GM12878 (cell line): ENCODE data around the gene GLOD5. TPM values are rescaled to one million over a fixed set of nuclear protein-coding genes. Genes with fewer than 3 reads are reported as not detected.

Experiments
- ATAC-seq: fragments of 200-7000 bp; cut with Tn5 transposase; 3 replicates; pipeline ENCODE4 v1.9.1; 2020; ENCODE audit warnings: mild to moderate bottlenecking, moderate library complexity
- BruUV-seq: library from RNA; stranded (reverse); fragments of 400-500 nt; replicated peaks from 2 replicates; lab custom pipeline; 2021; lab: Mats Ljungman, UMichigan
- CTCF ChIA-PET: fragments of 300-600 bp; sonication (Branson Sonifier 250); formaldehyde crosslinking; extraction: SDS; loops from one replicate; lab custom pipeline; 2021; ENCODE audit warnings: inconsistent platforms; lab: Yijun Ruan, JAX
- POLR2A ChIA-PET: fragments of 350-600 bp; formaldehyde crosslinking; extraction: SDS; loops from one replicate; lab custom pipeline; 2021; ENCODE audit warnings: inconsistent platforms; lab: Charles Lee
- RAD21 ChIA-PET: fragments of 300-600 bp; sonication (Branson Sonifier 250); formaldehyde crosslinking; loops from one replicate; lab custom pipeline; 2023; ENCODE audit warnings: antibody characterized with exemption; ENCODE audit not compliant: unreplicated experiment; lab: Charles Lee
- SMC1A ChIA-PET: fragments of 300-600 bp; sonication (Branson Sonifier 250); formaldehyde crosslinking; loops from one replicate; lab custom pipeline; 2023; ENCODE audit not compliant: unreplicated experiment, uncharacterized antibody; lab: Charles Lee
- DNase-seq: peaks from one replicate; pipeline ENCODE4 v3.0.0-alpha.2; 2011; ENCODE audit warnings: low read depth, low spot score
- FAIRE-seq: peaks from 3 replicates; lab custom pipeline; 2011; peaks lifted over from hg19 to GRCh38; lab: Jason Lieb, UNC
- H2AFZ ChIP-seq: 2 replicates; pipeline ENCODE4 v1.6.0; 2011; ENCODE audit warnings: low read depth, low read length, control low read depth; ENCODE audit not compliant: control insufficient read depth
- H3K27ac ChIP-seq: 2 replicates; pipeline ENCODE4 v1.5.1; 2011; ENCODE audit warnings: control low read depth; ENCODE audit not compliant: control insufficient read depth, insufficient read depth
- H3K27me3 ChIP-seq, 2 experiments: replicated peaks in 1 of 2; 2 replicates each; pipeline versions ENCODE4 v1.6.0 to v1.6.1; 2011; ENCODE audit warnings: low read length in 1 of 2; ENCODE audit not compliant: control insufficient read depth in 2 of 2, insufficient read depth in 2 of 2
- H3K36me3 ChIP-seq, 2 experiments: 2 replicates each; pipeline ENCODE4 v1.5.1; 2011; ENCODE audit warnings: low read length in 1 of 2; ENCODE audit not compliant: control insufficient read depth in 2 of 2, insufficient read depth in 2 of 2
- H3K4me1 ChIP-seq: 2 replicates; pipeline ENCODE4 v1.6.1; 2011; ENCODE audit warnings: mild to moderate bottlenecking, low read length, moderate library complexity, mixed read lengths; ENCODE audit not compliant: control insufficient read depth, insufficient read depth
- H3K4me2 ChIP-seq: 2 replicates; pipeline ENCODE4 v1.6.0; 2011; ENCODE audit warnings: control low read depth; ENCODE audit not compliant: control insufficient read depth, insufficient read depth
- H3K4me3 ChIP-seq: fragments of 200-600 bp; sonication (generic); 2 replicates; pipeline ENCODE4 v1.5.1; 2016
- H3K79me2 ChIP-seq: 2 replicates; pipeline ENCODE4 v1.6.0; 2011; ENCODE audit warnings: low read length; ENCODE audit not compliant: control insufficient read depth, insufficient read depth
- H3K9ac ChIP-seq: 2 replicates; pipeline ENCODE4 v1.8.0; 2011; ENCODE audit warnings: low read length, control low read depth, mixed read lengths; ENCODE audit not compliant: control insufficient read depth, insufficient read depth
- H3K9me3 ChIP-seq: replicated peaks from 3 replicates; pipeline ENCODE4 v1.5.1; 2011; ENCODE audit warnings: mild to moderate bottlenecking, low read length; ENCODE audit not compliant: control insufficient read depth, insufficient read depth
- H4K20me1 ChIP-seq: 2 replicates; pipeline ENCODE4 v1.6.0; 2011; ENCODE audit not compliant: control insufficient read depth, insufficient read depth
- ASH2L ChIP-seq: fragments of 300-600, 200-600 bp; sonication (generic); IDR thresholded peaks from 2 replicates; pipeline ENCODE4 v1.6.1; 2017; ENCODE audit warnings: low read depth, mild to moderate bottlenecking, borderline replicate concordance
- BHLHE40 ChIP-seq, 2 experiments: fragments of 450-650 bp in 1 of 2; IDR thresholded peaks; 2 replicates each; pipeline ENCODE4 v1.6.1; 2011 to 2017; ENCODE audit warnings: low read depth in 2 of 2, borderline replicate concordance in 1 of 2, improper control_type of control experiment in 1 of 2, low read length in 1 of 2, mild to moderate bottlenecking in 1 of 2
- CBFB ChIP-seq: IDR thresholded peaks from 2 replicates; pipeline ENCODE4 v1.6.1; 2016; ENCODE audit warnings: antibody characterized with exemption, low read depth
- CEBPB ChIP-seq, 2 experiments: fragments of 150-350 bp in 1 of 2; IDR thresholded peaks; 2 replicates each; pipeline ENCODE4 v1.6.1; 2012 to 2014; ENCODE audit warnings: low read depth in 2 of 2, low read length in 2 of 2, borderline replicate concordance in 1 of 2, inconsistent platforms in 1 of 2
- CEBPZ ChIP-seq: fragments of 150-350 bp; IDR thresholded peaks from 2 replicates; pipeline ENCODE4 v1.6.1; 2016; ENCODE audit warnings: low read depth, low read length
- E2F4 ChIP-seq: IDR thresholded peaks from 2 replicates; pipeline ENCODE4 v1.6.1; 2012; ENCODE audit warnings: low read depth, low read length, improper control_type of control experiment
- EED ChIP-seq: sonication (generic); IDR thresholded peaks from 2 replicates; pipeline ENCODE4 v1.6.1; 2016; ENCODE audit warnings: antibody characterized with exemption, low read depth
- GABPA ChIP-seq: IDR thresholded peaks from 2 replicates; pipeline ENCODE4 v1.6.1; 2014; ENCODE audit warnings: antibody characterized with exemption, low read depth, mild to moderate bottlenecking, inconsistent platforms
- GATAD2B ChIP-seq: fragments of 450-650 bp; conservative IDR thresholded peaks from 2 replicates; pipeline ENCODE4 v1.6.1; 2017; ENCODE audit warnings: low read depth, mild to moderate bottlenecking, moderate library complexity
- HDAC2 ChIP-seq: fragments of 200-600 bp; sonication (generic); IDR thresholded peaks from 2 replicates; pipeline ENCODE4 v1.6.1; 2017
- HDGF ChIP-seq: fragments of 450-650 bp; IDR thresholded peaks from 2 replicates; pipeline ENCODE4 v1.6.1; 2016; ENCODE audit warnings: antibody characterized with exemption
- IRF5 ChIP-seq: fragments of 450-650 bp; IDR thresholded peaks from 2 replicates; pipeline ENCODE4 v1.6.1; 2017; ENCODE audit warnings: borderline replicate concordance
- MTA2 ChIP-seq: fragments of 450-650 bp; IDR thresholded peaks from 2 replicates; pipeline ENCODE4 v1.6.1; 2016; ENCODE audit warnings: low read depth, mild to moderate bottlenecking, moderate library complexity
- MYB ChIP-seq: fragments of 150-350 bp; IDR thresholded peaks from 2 replicates; pipeline ENCODE4 v1.6.1; 2014; ENCODE audit warnings: mild to moderate bottlenecking, low read depth, low read length, borderline replicate concordance
- RAD21 ChIP-seq: IDR thresholded peaks from 2 replicates; pipeline ENCODE4 v1.6.1; 2011; ENCODE audit warnings: mild to moderate bottlenecking, low read depth, low read length, moderate library complexity; ENCODE audit not compliant: insufficient read depth
- RELA ChIP-seq: fragments of 450-650 bp; IDR thresholded peaks from 2 replicates; pipeline ENCODE4 v1.8.0; 2014; ENCODE audit warnings: borderline replicate concordance; ENCODE audit not compliant: partially characterized antibody
- ZNF274 ChIP-seq: IDR thresholded peaks from one replicate; pipeline ENCODE4 v1.8.0; 2011; ENCODE audit not compliant: insufficient read length, insufficient read depth
- WGBS: methylation state at CpG from one replicate; pipeline ENCODE4 v1.1.6; 2016; ENCODE audit warnings: low lambda C conversion rate; ENCODE audit not compliant: insufficient replicate concordance, insufficient coverage; ENCODE audit errors: missing lambda C conversion rate; 5-methylcytosine and 5-hydroxymethylcytosine counted together
- in situ Hi-C: fragments of 300-500 bp; cut with MboI; formaldehyde crosslinking; loops from 9 replicates; pipeline ENCODE4 v1.14.3; 2018; ENCODE audit warnings: mixed read lengths
- intact Hi-C: fragments of 100-400 bp; cut with micrococcal nuclease; formaldehyde crosslinking; loops from one replicate; pipeline ENCODE4 v1.14.2; 2022; ENCODE audit not compliant: unreplicated experiment
- polyA plus RNA-seq, 11 experiments: library from polyadenylated mRNA; depleted of rRNA in 4 of 11; unstranded in 6 of 11; stranded (reverse) in 5 of 11; fragments of >200 nt; fragmentation: Nextera tagmentation in 4 of 11; fragmentation: Illumina TruSeq in 1 of 11; extraction: Ambion mirVana in 4 of 11; extraction: Trizol in 1 of 11; gene quantifications; 1 replicate in 1 of 11; 2 replicates in 10 of 11; pipeline versions ENCODE4 v1.2.1 to v1.2.3, GENCODE V29; 2011 to 2016; ENCODE audit warnings: inconsistent platforms in 2 of 11, missing spikeins in 2 of 11, low read depth in 1 of 11
- total RNA-seq, 4 experiments: library from RNA; depleted of rRNA in 3 of 4; stranded (reverse); fragments of >200 nt in 3 of 4; fragmentation: Illumina TruSeq in 1 of 4; extraction: Trizol in 1 of 4; gene quantifications; 2 replicates each; pipeline versions ENCODE4 v1.2.1 to v1.2.3, GENCODE V29; 2013 to 2021

Gene GLOD5
- total and polyA plus RNA-seq, 10 of the 15 experiments (the other 5 are each of a cell fraction or from before 2014, with no cell fraction given), result not detected

- no peaks in the 10 kb centered on the region for H3K4me1 ChIP-seq
- no peaks in the 10 kb centered on the region for H3K79me2 ChIP-seq
- ATAC-seq, result no peak
- no peaks in the 10 kb centered on the region for H3K36me3 ChIP-seq
- intact Hi-C loops, result no loop called here
- no peak overlapping the region for H2AFZ ChIP-seq
- ChIA-PET SMC1A (no interaction called here), CTCF (no interaction called here), RAD21 (no interaction called here), POLR2A (no interaction called here)
- no peak overlapping the region for H3K27ac ChIP-seq
- H3K4me2 ChIP-seq, result no peak overlapping the region
- 53% methylated on average over 4 of the region's 4 CpGs for WGBS
- FAIRE-seq, result no peak
- in situ Hi-C loops, result no loop called here
- no peaks in the 10 kb centered on the region for H3K27me3 ChIP-seq
- no peak for DNase-seq
- no TSS peak for BruUV-seq
- no peaks in the 10 kb centered on the region for H4K20me1 ChIP-seq
- H3K9me3 ChIP-seq, result no peaks in the 10 kb centered on the region
- no peak overlapping the region for H3K4me3 ChIP-seq
- no peak overlapping the region for H3K9ac ChIP-seq
- TF ChIP-seq CBFB (no peak), HDGF (no peak), RELA (no peak), IRF5 (no peak), EED (no peak), GABPA (no peak), GATAD2B (no peak), BHLHE40 (IDR thresholded peaks at IDR 0.05; ENCODE audit: borderline replicate concordance in 1 of 2, low read depth in 2 of 2, low read length in 1 of 2) (no peak), MYB (no peak), ZNF274 (no peak), E2F4 (no peak), ASH2L (no peak), MTA2 (no peak), HDAC2 (no peak), RAD21 (no peak), CEBPZ (no peak), CEBPB (IDR thresholded peaks at IDR 0.05; ENCODE audit: borderline replicate concordance in 1 of 2, low read depth in 2 of 2, low read length in 2 of 2) (no peak)
These were observed 57.3 kb downstream of the GLOD5 start for GRCh38 chrX:48818866-48819265.
